Stomach (tissue), 9 donors: Measurements from ENCODE around the gene CYP27A1. TPM values are rescaled to one million over a fixed set of nuclear protein-coding genes. Genes with fewer than 3 reads are reported as not detected.

Experiments
- DNase-seq, 2 donors: peaks; one replicate each; pipeline versions ENCODE4 v3.0.0 to v3.0.0-alpha.2; 2013 to 2019
- H3K27ac ChIP-seq, 5 donors: fragments of 200-600 bp in 4 of 5; sonication (generic) in 4 of 5; one replicate each; pipeline ENCODE4 v1.5.1; 2013 to 2019; ENCODE audit warnings: mild to moderate bottlenecking in 1 of 5, moderate library complexity in 1 of 5
- H3K27me3 ChIP-seq, 3 donors: fragments of 200-600 bp; sonication (generic); one replicate each; pipeline ENCODE4 v1.5.1; 2017 to 2019; ENCODE audit warnings: mixed run types in 1 of 3
- H3K36me3 ChIP-seq, 4 donors: fragments of 200-600 bp; sonication (generic); 1 replicate in 3 of 4; 2 replicates in 1 of 4; pipeline ENCODE4 v1.5.1; 2016 to 2019
- H3K4me1 ChIP-seq, 4 donors: fragments of 200-600 bp; sonication (generic); one replicate each; pipeline ENCODE4 v1.5.1; 2016 to 2019
- H3K4me3 ChIP-seq, 4 donors: fragments of 200-600 bp; sonication (generic) in 3 of 4; one replicate each; pipeline ENCODE4 v1.5.1; 2016 to 2019; ENCODE audit warnings: mild to moderate bottlenecking in 1 of 4
- H3K9me3 ChIP-seq, 4 donors: fragments of 200-600 bp; sonication (generic); one replicate each; pipeline ENCODE4 v1.5.1; 2016 to 2019
- EP300 ChIP-seq: sonication (generic); formaldehyde crosslinking; IDR thresholded peaks from one replicate; pipeline ENCODE4 v1.6.1; 2017; ENCODE audit warnings: antibody characterized with exemption
- POLR2A ChIP-seq, 4 donors: fragments of 450-650 bp; IDR thresholded peaks; one replicate each; pipeline ENCODE4 v1.6.1; 2016; ENCODE audit warnings: antibody characterized with exemption in 4 of 4, control low read depth in 2 of 4, mild to moderate bottlenecking in 1 of 4, moderate library complexity in 1 of 4
- POLR2AphosphoS5 ChIP-seq, 3 donors: sonication (generic); formaldehyde crosslinking; IDR thresholded peaks; one replicate each; pipeline ENCODE4 v1.6.1; 2016; ENCODE audit warnings: antibody characterized with exemption in 3 of 3
- WGBS, 5 donors: extraction: QIAGEN DNeasy Blood & Tissue Kit in 3 of 5; methylation state at CpG; one replicate each; pipeline versions ENCODE4 v1.1.5 to v1.1.7; 2013 to 2018; 5-methylcytosine and 5-hydroxymethylcytosine counted together
- intact Hi-C: fragments of 100-400 bp; cut with DNase I; formaldehyde crosslinking; loops from one replicate; pipeline ENCODE4 v1.15.1; 2023; ENCODE audit warnings: low total_unique reads
- polyA plus RNA-seq, 3 donors: library from polyadenylated mRNA; stranded (reverse); fragments of 200-250 nt; gene quantifications; one replicate each; pipeline ENCODE4 v1.2.3, GENCODE V29; 2013
- total RNA-seq, 5 donors: library from RNA; depleted of rRNA; stranded (reverse); fragments of >200 nt; gene quantifications; one replicate each; pipeline versions ENCODE4 v1.1.0 to v1.2.3, GENCODE V29; 2014 to 2016
- TF ChIP-seq, protein P1 (sequence below), 7 experiments: fragments of 450-650 bp in 4 of 7; fragments of 200-600 bp in 3 of 7; sonication (generic) in 3 of 7; IDR thresholded peaks; one replicate each; pipeline ENCODE4 v1.5.1; 2016 to 2019; ENCODE audit warnings: antibody characterized with exemption in 7 of 7, control low read depth in 2 of 7, mild to moderate bottlenecking in 1 of 7
- donor health status: healthy with polysubstance abuse.
- donor health status: Bipolar disorder and iron deficiency.
- donor health status: healthy.

Gene CYP27A1
- total and polyA plus RNA-seq, 8 donors, result 4.4 to 546 (median 13.6) TPM

DNA sequence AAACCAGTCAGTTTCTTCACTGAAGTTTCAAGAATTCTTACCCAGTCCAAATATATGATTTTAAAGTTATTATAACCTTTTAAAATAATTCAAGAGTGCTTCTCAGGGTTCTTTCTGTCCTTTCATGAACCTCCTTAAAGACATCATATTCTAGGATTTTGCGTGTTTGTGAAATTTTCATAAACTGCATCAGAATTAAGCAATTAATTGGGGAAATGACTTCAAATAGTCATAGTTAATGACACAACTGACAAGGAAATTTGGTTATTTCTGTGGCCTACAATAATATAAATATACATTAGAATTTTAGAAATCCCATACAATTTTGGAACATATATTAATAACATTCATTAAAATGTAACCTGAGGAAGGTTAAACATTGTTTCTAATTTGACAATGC is 10.5 kb downstream of the CYP27A1 start:
- Histone ChIP-seq H3K27ac (no peak overlapping the region), H3K36me3 (no peaks in the 10 kb centered on the region), H3K4me3 (no peak overlapping the region), H3K4me1 (peaks cover 0 to 15% (median 0%) of the 10 kb centered on the region in 4 donors), H3K9me3 (peaks cover 0 to 4% (median 0%) of the 10 kb centered on the region in 4 donors), H3K27me3 (no peaks in the 10 kb centered on the region)
- no peak for DNase-seq
- 95 to 100% (median 96%) methylated on average over 1 of the region's 1 CpG for WGBS, 5 donors
- intact Hi-C loops, result no loop called here
- TF ChIP-seq EP300 (no peak), POLR2AphosphoS5 (IDR thresholded peaks at IDR 0.05) (no peak), POLR2A (IDR thresholded peaks at IDR 0.05) (no peak)
- TF ChIP-seq, protein P1, sequence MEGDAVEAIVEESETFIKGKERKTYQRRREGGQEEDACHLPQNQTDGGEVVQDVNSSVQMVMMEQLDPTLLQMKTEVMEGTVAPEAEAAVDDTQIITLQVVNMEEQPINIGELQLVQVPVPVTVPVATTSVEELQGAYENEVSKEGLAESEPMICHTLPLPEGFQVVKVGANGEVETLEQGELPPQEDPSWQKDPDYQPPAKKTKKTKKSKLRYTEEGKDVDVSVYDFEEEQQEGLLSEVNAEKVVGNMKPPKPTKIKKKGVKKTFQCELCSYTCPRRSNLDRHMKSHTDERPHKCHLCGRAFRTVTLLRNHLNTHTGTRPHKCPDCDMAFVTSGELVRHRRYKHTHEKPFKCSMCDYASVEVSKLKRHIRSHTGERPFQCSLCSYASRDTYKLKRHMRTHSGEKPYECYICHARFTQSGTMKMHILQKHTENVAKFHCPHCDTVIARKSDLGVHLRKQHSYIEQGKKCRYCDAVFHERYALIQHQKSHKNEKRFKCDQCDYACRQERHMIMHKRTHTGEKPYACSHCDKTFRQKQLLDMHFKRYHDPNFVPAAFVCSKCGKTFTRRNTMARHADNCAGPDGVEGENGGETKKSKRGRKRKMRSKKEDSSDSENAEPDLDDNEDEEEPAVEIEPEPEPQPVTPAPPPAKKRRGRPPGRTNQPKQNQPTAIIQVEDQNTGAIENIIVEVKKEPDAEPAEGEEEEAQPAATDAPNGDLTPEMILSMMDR (IDR thresholded peaks at IDR 0.05), result no peak

DNA sequence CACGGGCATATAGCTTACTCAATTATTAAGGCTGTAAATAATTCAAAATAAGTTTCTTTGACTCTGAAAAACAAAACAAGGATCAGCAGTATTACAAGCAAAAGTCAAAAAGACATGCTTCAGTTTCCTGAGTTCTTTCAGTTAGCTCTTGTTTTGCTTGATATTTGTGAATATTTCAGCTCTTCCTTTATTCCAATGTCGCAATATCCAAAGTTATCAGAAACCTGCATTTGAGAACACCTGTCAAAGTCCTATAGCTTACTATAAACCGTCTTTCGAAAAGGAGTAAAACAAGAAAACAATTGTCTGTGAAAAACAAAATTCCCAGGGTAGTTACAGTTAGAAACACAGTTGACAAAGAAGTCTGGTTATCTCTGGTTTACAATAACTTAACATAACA is 14.7 kb downstream of the CYP27A1 start:
- 89 to 92% (median 89%) methylated on average over 4 of the region's 4 CpGs for WGBS, 5 donors
- H3K4me1 ChIP-seq, result peaks cover 7 to 37% (median 14%) of the 10 kb centered on the region in 4 donors
- H3K27ac ChIP-seq, result no peak overlapping the region
- H3K36me3 ChIP-seq, result no peaks in the 10 kb centered on the region
- DNase-seq, result no peak
- no peaks in the 10 kb centered on the region for H3K27me3 ChIP-seq
- no peaks in the 10 kb centered on the region for H3K9me3 ChIP-seq
- intact Hi-C loops, result no loop called here
- TF ChIP-seq, protein P1 (IDR thresholded peaks at IDR 0.05), result no peak
- TF ChIP-seq EP300 (no peak), POLR2AphosphoS5 (IDR thresholded peaks at IDR 0.05) (no peak), POLR2A (IDR thresholded peaks at IDR 0.05) (no peak)
- H3K4me3 ChIP-seq, result no peak overlapping the region

DNA sequence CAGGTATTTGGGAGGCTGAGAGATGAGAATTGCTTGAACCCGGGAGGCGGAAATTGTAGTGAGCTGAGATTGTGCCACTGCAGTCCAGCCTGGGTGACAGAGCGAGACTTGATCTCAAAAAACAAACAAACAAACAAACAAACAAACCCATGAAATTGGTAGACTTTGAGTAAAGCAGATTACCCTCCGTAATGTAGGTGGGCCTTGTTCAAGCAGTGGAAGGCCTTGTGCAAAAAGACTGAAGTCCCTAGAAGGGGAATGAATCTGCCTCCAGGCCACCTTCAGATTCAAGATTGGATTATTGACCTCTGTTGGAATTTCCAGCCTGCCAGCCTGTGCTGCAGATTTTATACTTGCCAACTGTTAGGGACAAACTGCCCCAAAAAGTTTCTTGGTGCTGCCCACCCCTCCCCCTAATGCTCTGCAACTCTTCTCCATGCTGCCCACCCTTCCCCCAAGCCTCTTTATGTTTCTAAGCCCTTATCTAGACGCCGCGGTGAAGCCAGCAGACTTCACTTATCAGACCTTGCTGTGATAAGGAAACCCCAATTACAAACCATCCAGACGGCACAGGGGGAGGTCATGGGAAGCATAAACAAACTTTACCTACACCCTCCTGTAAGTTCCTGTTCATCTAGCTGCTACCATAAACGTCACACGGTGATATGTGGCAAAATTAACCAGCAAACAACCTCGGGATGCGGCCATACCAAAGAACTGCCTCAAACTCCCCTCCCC is 17.0 kb downstream of the CYP27A1 start:
- Histone ChIP-seq H3K4me1 (peaks cover 11 to 46% (median 17%) of the 10 kb centered on the region in 4 donors), H3K4me3 (no peak overlapping the region), H3K27ac (peak overlapping the region in 2 of 5 donors; percentile 53 to 60), H3K27me3 (no peaks in the 10 kb centered on the region), H3K9me3 (no peaks in the 10 kb centered on the region), H3K36me3 (no peaks in the 10 kb centered on the region)
- intact Hi-C loops, result no loop called here
- peak; percentile 60 to 66 for DNase-seq
- 37 to 47% (median 41%) methylated on average over 12 of the region's 12 CpGs for WGBS, 5 donors
- TF ChIP-seq POLR2AphosphoS5 (IDR thresholded peaks at IDR 0.05), result peak in 2 of 3 donors; percentile 26 to 37
- TF ChIP-seq, protein P1 (IDR thresholded peaks at IDR 0.05), result no peak

DNA sequence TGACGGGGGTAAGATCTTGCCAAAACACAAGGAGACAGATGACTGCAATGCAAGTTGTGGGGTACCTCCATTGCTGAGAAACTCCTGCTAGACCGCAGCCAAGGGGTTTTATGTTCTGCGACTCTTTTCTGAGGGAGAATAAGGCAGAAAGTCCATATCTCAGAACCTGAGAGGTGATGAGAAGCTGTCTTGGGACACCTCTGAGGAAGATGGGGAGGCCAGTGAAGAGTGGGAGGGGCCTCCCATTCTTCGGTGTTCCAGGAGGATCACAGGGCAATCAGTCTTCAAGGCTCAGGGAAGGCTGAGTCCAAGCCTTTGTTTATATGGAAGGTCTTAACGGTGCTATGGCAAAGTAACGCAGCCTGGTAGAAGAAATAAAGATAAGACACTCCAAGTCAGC is 18.0 kb downstream of the CYP27A1 start:
- Histone ChIP-seq H3K4me3 (no peak overlapping the region), H3K27ac (peak overlapping the region in 2 of 5 donors; percentile 53 to 60), H3K36me3 (no peaks in the 10 kb centered on the region), H3K4me1 (peaks cover 11 to 42% (median 17%) of the 10 kb centered on the region in 4 donors), H3K27me3 (no peaks in the 10 kb centered on the region), H3K9me3 (no peaks in the 10 kb centered on the region)
- intact Hi-C loops, result no loop called here
- DNase-seq, result no peak
- WGBS, 5 donors, result 41 to 50% (median 46%) methylated on average over 6 of the region's 6 CpGs
- no peak for TF ChIP-seq EP300
- TF ChIP-seq, protein P1 (IDR thresholded peaks at IDR 0.05), result no peak
- TF ChIP-seq POLR2AphosphoS5 (IDR thresholded peaks at IDR 0.05), result no peak
- TF ChIP-seq POLR2A (IDR thresholded peaks at IDR 0.05), result no peak
